Nephron (organoid): ENCODE data around the gene SPANXN3.
"Not testable (repeated sequence)": the region's sequence is repeated elsewhere in the genome, so short reads cannot be mapped to it uniquely, and the experiment has no call there.

Experiments
- H3K27ac Mint-ChIP-seq, 3 experiments: 2 replicates each; pipeline ENCODE4 v1.8.0; 2020; ENCODE audit warnings: mixed read lengths in 3 of 3, mild to moderate bottlenecking in 2 of 3, moderate library complexity in 1 of 3
- H3K27me3 Mint-ChIP-seq: 2 replicates; pipeline ENCODE4 v1.8.0; 2021; ENCODE audit warnings: low read depth, mild to moderate bottlenecking, moderate library complexity, mixed read lengths
- H3K36me3 Mint-ChIP-seq: 2 replicates; pipeline ENCODE4 v1.8.0; 2020; ENCODE audit warnings: low read depth, mixed read lengths
- H3K4me1 Mint-ChIP-seq: 2 replicates; pipeline ENCODE4 v1.8.0; 2020; ENCODE audit warnings: mixed read lengths
- H3K4me3 Mint-ChIP-seq, 3 experiments: 2 replicates each; pipeline ENCODE4 v1.8.0; 2020; ENCODE audit warnings: mild to moderate bottlenecking in 3 of 3, mixed read lengths in 3 of 3, moderate library complexity in 2 of 3
- H3K9me3 Mint-ChIP-seq: 2 replicates; pipeline ENCODE4 v1.8.0; 2020; ENCODE audit warnings: mixed read lengths
- TF ChIP-seq, protein P1 (sequence below), 3 experiments: fragments of 200-600 bp; sonication (generic); IDR thresholded peaks; one replicate each; pipeline ENCODE4 v1.5.0; 2021; ENCODE audit warnings: antibody characterized with exemption in 3 of 3; ENCODE audit not compliant: unreplicated experiment in 3 of 3

SPANXN3 gene

GRCh38 chrX:143517375-143517774, at the start of gene SPANXN3:
SPANXN3 (minus strand) TSS chrX:143517475; CDS start chrX:143517391, 84 bp downstream.
- not testable (repeated sequence) for H3K4me3 Mint-ChIP-seq, H3K4me1 Mint-ChIP-seq, H3K36me3 Mint-ChIP-seq, H3K27ac Mint-ChIP-seq, H3K27me3 Mint-ChIP-seq
- peaks cover 31% of the 10 kb centered on the region for H3K9me3 Mint-ChIP-seq

GRCh38 chrX:143536176-143536575, 18.9 kb upstream of the SPANXN3 start:
- H3K27me3 Mint-ChIP-seq, result no peaks in the 10 kb centered on the region
- TF ChIP-seq, protein P1, sequence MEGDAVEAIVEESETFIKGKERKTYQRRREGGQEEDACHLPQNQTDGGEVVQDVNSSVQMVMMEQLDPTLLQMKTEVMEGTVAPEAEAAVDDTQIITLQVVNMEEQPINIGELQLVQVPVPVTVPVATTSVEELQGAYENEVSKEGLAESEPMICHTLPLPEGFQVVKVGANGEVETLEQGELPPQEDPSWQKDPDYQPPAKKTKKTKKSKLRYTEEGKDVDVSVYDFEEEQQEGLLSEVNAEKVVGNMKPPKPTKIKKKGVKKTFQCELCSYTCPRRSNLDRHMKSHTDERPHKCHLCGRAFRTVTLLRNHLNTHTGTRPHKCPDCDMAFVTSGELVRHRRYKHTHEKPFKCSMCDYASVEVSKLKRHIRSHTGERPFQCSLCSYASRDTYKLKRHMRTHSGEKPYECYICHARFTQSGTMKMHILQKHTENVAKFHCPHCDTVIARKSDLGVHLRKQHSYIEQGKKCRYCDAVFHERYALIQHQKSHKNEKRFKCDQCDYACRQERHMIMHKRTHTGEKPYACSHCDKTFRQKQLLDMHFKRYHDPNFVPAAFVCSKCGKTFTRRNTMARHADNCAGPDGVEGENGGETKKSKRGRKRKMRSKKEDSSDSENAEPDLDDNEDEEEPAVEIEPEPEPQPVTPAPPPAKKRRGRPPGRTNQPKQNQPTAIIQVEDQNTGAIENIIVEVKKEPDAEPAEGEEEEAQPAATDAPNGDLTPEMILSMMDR (IDR thresholded peaks at IDR 0.05; ENCODE audit: unreplicated experiment in 3 of 3), result no peak
- no peaks in the 10 kb centered on the region for H3K4me1 Mint-ChIP-seq
- no peak overlapping the region for H3K4me3 Mint-ChIP-seq
- H3K27ac Mint-ChIP-seq, result no peak overlapping the region
- peaks cover 21% of the 10 kb centered on the region for H3K9me3 Mint-ChIP-seq
- H3K36me3 Mint-ChIP-seq, result no peaks in the 10 kb centered on the region

- not testable (repeated sequence) for H3K36me3 Mint-ChIP-seq, H3K27ac Mint-ChIP-seq, H3K4me1 Mint-ChIP-seq, H3K4me3 Mint-ChIP-seq, H3K27me3 Mint-ChIP-seq
- H3K9me3 Mint-ChIP-seq, result peaks cover 16% of the 10 kb centered on the region
Measured at GRCh38 chrX:143502196-143502595, 15.1 kb downstream of the SPANXN3 start.

DNA sequence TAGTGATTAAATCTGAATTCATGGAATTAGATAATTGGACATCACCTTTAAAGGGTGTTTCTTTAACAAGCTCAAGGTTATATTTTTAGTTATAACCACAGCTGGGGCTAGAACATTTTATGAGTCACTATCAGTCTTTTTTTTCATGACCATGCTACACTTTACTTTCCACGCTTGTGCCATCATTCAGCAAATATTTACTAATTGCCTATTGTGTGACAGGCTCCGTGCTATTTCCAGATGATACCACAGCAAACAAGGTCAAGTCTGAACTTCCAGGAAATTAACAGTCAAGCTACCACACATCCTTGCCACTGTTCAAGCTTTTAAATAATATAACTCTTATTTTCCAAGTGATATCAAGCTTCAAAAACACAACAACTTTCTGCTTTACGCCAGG, 16.5 kb downstream of the SPANXN3 start:
- no peaks in the 10 kb centered on the region for H3K27me3 Mint-ChIP-seq
- H3K4me1 Mint-ChIP-seq, result no peaks in the 10 kb centered on the region
- H3K9me3 Mint-ChIP-seq, result peaks cover 23% of the 10 kb centered on the region
- no peak overlapping the region for H3K27ac Mint-ChIP-seq
- TF ChIP-seq, protein P1 (IDR thresholded peaks at IDR 0.05; ENCODE audit: unreplicated experiment in 3 of 3), result no peak
- H3K4me3 Mint-ChIP-seq, result no peak overlapping the region
- H3K36me3 Mint-ChIP-seq, result no peaks in the 10 kb centered on the region

GRCh38 chrX:143486105-143486504, 31.2 kb downstream of the SPANXN3 start:
- TF ChIP-seq, protein P1 (IDR thresholded peaks at IDR 0.05; ENCODE audit: unreplicated experiment in 3 of 3), result no peak
- no peak overlapping the region for H3K4me3 Mint-ChIP-seq
- H3K27ac Mint-ChIP-seq, result no peak overlapping the region
- peaks cover 6% of the 10 kb centered on the region for H3K4me1 Mint-ChIP-seq
- H3K36me3 Mint-ChIP-seq, result no peaks in the 10 kb centered on the region
- H3K27me3 Mint-ChIP-seq, result no peaks in the 10 kb centered on the region
- peaks cover 3% of the 10 kb centered on the region for H3K9me3 Mint-ChIP-seq

DNA sequence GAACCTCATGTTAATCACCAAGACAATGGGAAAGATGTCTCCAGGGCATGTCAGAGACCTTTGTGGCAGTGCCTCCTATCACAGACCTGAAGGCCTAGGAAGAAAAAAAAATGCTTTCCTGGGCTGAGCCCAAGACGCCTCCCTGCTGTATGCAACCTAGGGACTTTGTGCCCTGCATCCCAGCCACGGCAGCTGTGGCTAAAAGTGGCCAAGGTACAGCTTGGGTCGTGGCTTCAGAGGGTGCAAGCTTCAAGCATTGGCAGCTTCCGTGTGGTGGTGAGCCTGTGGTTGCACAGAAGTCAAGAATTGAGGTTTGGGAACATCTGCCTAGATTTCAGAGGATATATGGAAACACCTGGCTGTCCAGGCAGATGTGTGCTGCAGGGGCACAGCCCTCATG, 40.5 kb downstream of the SPANXN3 start:
- TF ChIP-seq, protein P1 (IDR thresholded peaks at IDR 0.05; ENCODE audit: unreplicated experiment in 3 of 3), result no peak
- Mint-ChIP-seq H3K27me3 (no peaks in the 10 kb centered on the region), H3K4me3 (no peak overlapping the region), H3K36me3 (no peaks in the 10 kb centered on the region), H3K27ac (no peak overlapping the region), H3K4me1 (peaks cover 6% of the 10 kb centered on the region), H3K9me3 (no peaks in the 10 kb centered on the region)

DNA sequence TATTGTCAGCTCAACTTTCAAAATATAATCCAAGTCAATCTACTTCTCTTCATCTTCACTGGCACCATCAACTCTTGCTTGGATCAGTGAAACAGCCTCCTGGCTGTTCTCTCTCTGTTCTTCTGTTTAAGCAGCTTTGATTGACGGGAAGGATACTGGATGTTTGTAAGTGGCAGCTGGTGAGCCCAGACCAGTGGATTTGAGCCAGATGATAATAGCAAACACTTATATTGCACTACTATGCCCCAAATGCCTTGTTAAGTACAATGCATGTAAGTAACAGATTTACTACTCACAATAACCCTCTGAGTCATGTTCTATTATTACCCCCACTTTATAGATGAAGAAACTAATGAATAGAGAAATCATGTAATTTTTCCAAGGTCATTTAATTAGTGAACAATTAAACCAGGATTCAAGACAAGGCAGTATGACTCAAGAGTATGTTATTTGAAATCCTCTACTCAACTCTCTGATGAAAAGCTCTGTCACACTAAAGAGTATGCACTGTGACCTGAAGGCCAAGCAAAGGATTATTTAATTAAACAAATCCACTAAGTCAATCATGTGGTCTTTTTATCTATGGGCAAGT, 44.8 kb downstream of the SPANXN3 start:
- peaks cover 8% of the 10 kb centered on the region for H3K9me3 Mint-ChIP-seq
- TF ChIP-seq, protein P1 (IDR thresholded peaks at IDR 0.05; ENCODE audit: unreplicated experiment in 3 of 3), result no peak
- H3K27ac Mint-ChIP-seq, result no peak overlapping the region
- H3K4me3 Mint-ChIP-seq, result no peak overlapping the region
- H3K4me1 Mint-ChIP-seq, result peaks cover 6% of the 10 kb centered on the region
- H3K27me3 Mint-ChIP-seq, result no peaks in the 10 kb centered on the region
- no peaks in the 10 kb centered on the region for H3K36me3 Mint-ChIP-seq
